HUES64 (cell line): ENCODE measurements around the gene RNF8.

Experiments
- H3K27ac ChIP-seq: 2 replicates; pipeline ENCODE4 v1.7.0; 2013; ENCODE audit warnings: low read depth, low read length, inconsistent platforms
- H3K27me3 ChIP-seq: 2 replicates; pipeline ENCODE4 v1.6.1; 2013; ENCODE audit warnings: mild to moderate bottlenecking, low read length; ENCODE audit not compliant: insufficient read depth
- H3K36me3 ChIP-seq: 2 replicates; pipeline ENCODE4 v1.6.1; 2013; ENCODE audit warnings: mild to moderate bottlenecking, low read length; ENCODE audit not compliant: insufficient read depth
- H3K4me1 ChIP-seq: 2 replicates; pipeline ENCODE4 v1.6.1; 2013; ENCODE audit warnings: mild to moderate bottlenecking, low read length, moderate library complexity; ENCODE audit not compliant: insufficient read depth
- H3K4me3 ChIP-seq: 2 replicates; pipeline ENCODE4 v1.5.1; 2013; ENCODE audit warnings: mild to moderate bottlenecking, low read length, moderate library complexity
- H3K9ac ChIP-seq: 2 replicates; pipeline ENCODE4 v1.6.1; 2013; ENCODE audit warnings: mild to moderate bottlenecking, low read depth, low read length
- H3K9me3 ChIP-seq: 2 replicates; pipeline ENCODE4 v1.6.1; 2013; ENCODE audit warnings: low read depth, low read length; ENCODE audit not compliant: insufficient read depth
- WGBS: fragments of 150-250, 120-280 bp; methylation state at CpG from one replicate; pipeline ENCODE4 v1.1.7; 2013; ENCODE audit warnings: missing lambda C conversion rate; 5-methylcytosine and 5-hydroxymethylcytosine counted together

RNF8 gene

GRCh38 chr6:37365791-37366190 is 12.0 kb downstream of the RNF8 start:
- Histone ChIP-seq H3K9me3 (no peaks in the 10 kb centered on the region), H3K4me1 (no peaks in the 10 kb centered on the region), H3K9ac (no peak overlapping the region), H3K4me3 (no peak overlapping the region), H3K36me3 (peaks cover 69% of the 10 kb centered on the region), H3K27me3 (no peaks in the 10 kb centered on the region), H3K27ac (no peak overlapping the region)
- WGBS, result 88% methylated on average over 2 of the region's 2 CpGs

GRCh38 chr6:37366910-37367309 is 13.1 kb downstream of the RNF8 start:
- WGBS, result 86% methylated on average over 2 of the region's 3 CpGs
- H3K4me3 ChIP-seq, result no peak overlapping the region
- no peaks in the 10 kb centered on the region for H3K27me3 ChIP-seq
- no peak overlapping the region for H3K27ac ChIP-seq
- no peaks in the 10 kb centered on the region for H3K9me3 ChIP-seq
- peaks cover 70% of the 10 kb centered on the region for H3K36me3 ChIP-seq
- H3K9ac ChIP-seq, result no peak overlapping the region
- H3K4me1 ChIP-seq, result no peaks in the 10 kb centered on the region

GRCh38 chr6:37368961-37369320 is 15.2 kb downstream of the RNF8 start:
- H3K36me3 ChIP-seq, result peaks cover 70% of the 10 kb centered on the region
- H3K9me3 ChIP-seq, result no peaks in the 10 kb centered on the region
- H3K4me3 ChIP-seq, result no peak overlapping the region
- no peak overlapping the region for H3K9ac ChIP-seq
- WGBS, result 90% methylated on average over 1 of the region's 1 CpG
- H3K4me1 ChIP-seq, result no peaks in the 10 kb centered on the region
- no peaks in the 10 kb centered on the region for H3K27me3 ChIP-seq
- H3K27ac ChIP-seq, result no peak overlapping the region

- Histone ChIP-seq H3K27ac (no peak overlapping the region), H3K9me3 (no peaks in the 10 kb centered on the region), H3K36me3 (peaks cover 71% of the 10 kb centered on the region), H3K9ac (no peak overlapping the region), H3K4me3 (no peak overlapping the region), H3K4me1 (no peaks in the 10 kb centered on the region), H3K27me3 (no peaks in the 10 kb centered on the region)
- WGBS, result 93% methylated on average over 1 of the region's 1 CpG
These were observed 15.8 kb downstream of the RNF8 start for GRCh38 chr6:37369321-37370201.

- WGBS, result 90% methylated on average over 4 of the region's 4 CpGs
- Histone ChIP-seq H3K9ac (no peak overlapping the region), H3K9me3 (no peaks in the 10 kb centered on the region), H3K27ac (no peak overlapping the region), H3K4me3 (no peak overlapping the region), H3K36me3 (peaks cover 87% of the 10 kb centered on the region), H3K4me1 (no peaks in the 10 kb centered on the region), H3K27me3 (no peaks in the 10 kb centered on the region)
These were observed 17.6 kb downstream of the RNF8 start for GRCh38 chr6:37371154-37372083.

- no peaks in the 10 kb centered on the region for H3K27me3 ChIP-seq
- H3K9me3 ChIP-seq, result no peaks in the 10 kb centered on the region
- WGBS, result 91% methylated on average over 1 of the region's 1 CpG
- H3K27ac ChIP-seq, result no peak overlapping the region
- no peaks in the 10 kb centered on the region for H3K4me1 ChIP-seq
- H3K36me3 ChIP-seq, result peaks cover 87% of the 10 kb centered on the region
- no peak overlapping the region for H3K4me3 ChIP-seq
- H3K9ac ChIP-seq, result no peak overlapping the region
These were observed 18.3 kb downstream of the RNF8 start for GRCh38 chr6:37372116-37372515.

- WGBS, result 86% methylated on average over 1 of the region's 1 CpG
- Histone ChIP-seq H3K36me3 (peaks cover 90% of the 10 kb centered on the region), H3K27me3 (no peaks in the 10 kb centered on the region), H3K27ac (no peak overlapping the region), H3K4me1 (no peaks in the 10 kb centered on the region), H3K9me3 (no peaks in the 10 kb centered on the region), H3K9ac (no peak overlapping the region), H3K4me3 (no peak overlapping the region)
These were observed 20.2 kb downstream of the RNF8 start for GRCh38 chr6:37373822-37374471.

- Histone ChIP-seq H3K9me3 (no peaks in the 10 kb centered on the region), H3K9ac (no peak overlapping the region), H3K27ac (no peak overlapping the region), H3K4me1 (no peaks in the 10 kb centered on the region), H3K36me3 (peaks cover 87% of the 10 kb centered on the region), H3K4me3 (no peak overlapping the region), H3K27me3 (no peaks in the 10 kb centered on the region)
These were observed 21.6 kb downstream of the RNF8 start for GRCh38 chr6:37375376-37375775.

- 95% methylated on average over 3 of the region's 4 CpGs for WGBS
- no peak overlapping the region for H3K27ac ChIP-seq
- no peaks in the 10 kb centered on the region for H3K4me1 ChIP-seq
- H3K9ac ChIP-seq, result no peak overlapping the region
- no peaks in the 10 kb centered on the region for H3K27me3 ChIP-seq
- H3K4me3 ChIP-seq, result no peak overlapping the region
- peaks cover 82% of the 10 kb centered on the region for H3K36me3 ChIP-seq
- H3K9me3 ChIP-seq, result no peaks in the 10 kb centered on the region
These were observed 22.4 kb downstream of the RNF8 start for GRCh38 chr6:37376078-37376743.

GRCh38 chr6:37381579-37381978 is 27.8 kb downstream of the RNF8 start:
- no peak overlapping the region for H3K4me3 ChIP-seq
- no peaks in the 10 kb centered on the region for H3K4me1 ChIP-seq
- no peak overlapping the region for H3K27ac ChIP-seq
- no peak overlapping the region for H3K9ac ChIP-seq
- WGBS, result 44% methylated on average over 2 of the region's 2 CpGs
- no peaks in the 10 kb centered on the region for H3K9me3 ChIP-seq
- peaks cover 69% of the 10 kb centered on the region for H3K36me3 ChIP-seq
- H3K27me3 ChIP-seq, result no peaks in the 10 kb centered on the region
